Fibroblast of skin of right biceps (primary cell): ENCODE results near the gene BMP8A.
A peak's percentile ranks its signal among the peaks of the same experiment; 100 is the strongest.

Source experiments
- DNase-seq: peaks from one replicate; pipeline ENCODE4 v3.0.0-alpha.2; 2013

The BMP8A gene

GRCh38 chr1:39573736-39574624, 82.5 kb downstream of the BMP8A start:
- peak; percentile 30 for DNase-seq

DNA sequence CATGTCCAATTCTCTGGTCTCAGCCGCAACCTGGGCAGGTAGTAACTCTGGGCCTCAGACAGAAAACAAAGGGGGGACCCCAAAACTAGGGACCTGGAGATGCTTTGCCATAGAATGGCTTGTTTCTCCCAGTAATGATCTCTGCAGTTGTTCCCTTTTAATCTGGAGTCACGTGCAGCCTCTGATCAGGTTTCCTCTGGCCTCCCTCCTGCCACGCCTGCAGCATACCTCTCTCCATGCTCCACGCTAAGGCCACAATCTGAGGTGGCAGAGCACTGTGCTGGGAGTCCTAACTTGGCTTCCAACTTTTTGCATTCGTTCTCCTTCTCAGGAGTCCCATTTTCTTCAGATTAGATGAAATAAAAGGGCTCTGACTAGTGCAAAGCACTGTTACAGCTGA, 83.2 kb downstream of the BMP8A start:
- DNase-seq = peak; percentile 16
